ENCODE measurements around the gene IRGQ.

DNA sequence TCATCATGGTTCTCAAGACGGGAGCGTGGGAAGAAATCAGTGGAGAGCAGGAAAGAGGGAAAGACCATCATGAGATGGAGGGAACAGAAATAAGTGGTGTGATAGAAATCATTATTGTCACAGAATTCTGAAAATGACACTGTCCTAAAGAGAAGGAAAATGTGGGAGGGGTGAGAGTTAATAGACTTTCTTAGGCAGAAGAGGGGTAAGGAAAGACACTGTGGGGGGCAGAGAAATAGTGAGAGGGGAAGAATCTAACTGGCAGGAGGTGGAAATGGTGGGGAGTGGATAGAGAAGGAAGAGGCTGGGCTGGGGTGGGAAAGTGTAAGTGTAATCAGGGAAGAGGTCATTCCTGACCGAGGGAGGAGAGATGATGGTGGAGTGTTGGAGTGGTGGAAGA, 17.1 kb downstream of the IRGQ start:
- TF ChIP-seq, protein P1, sequence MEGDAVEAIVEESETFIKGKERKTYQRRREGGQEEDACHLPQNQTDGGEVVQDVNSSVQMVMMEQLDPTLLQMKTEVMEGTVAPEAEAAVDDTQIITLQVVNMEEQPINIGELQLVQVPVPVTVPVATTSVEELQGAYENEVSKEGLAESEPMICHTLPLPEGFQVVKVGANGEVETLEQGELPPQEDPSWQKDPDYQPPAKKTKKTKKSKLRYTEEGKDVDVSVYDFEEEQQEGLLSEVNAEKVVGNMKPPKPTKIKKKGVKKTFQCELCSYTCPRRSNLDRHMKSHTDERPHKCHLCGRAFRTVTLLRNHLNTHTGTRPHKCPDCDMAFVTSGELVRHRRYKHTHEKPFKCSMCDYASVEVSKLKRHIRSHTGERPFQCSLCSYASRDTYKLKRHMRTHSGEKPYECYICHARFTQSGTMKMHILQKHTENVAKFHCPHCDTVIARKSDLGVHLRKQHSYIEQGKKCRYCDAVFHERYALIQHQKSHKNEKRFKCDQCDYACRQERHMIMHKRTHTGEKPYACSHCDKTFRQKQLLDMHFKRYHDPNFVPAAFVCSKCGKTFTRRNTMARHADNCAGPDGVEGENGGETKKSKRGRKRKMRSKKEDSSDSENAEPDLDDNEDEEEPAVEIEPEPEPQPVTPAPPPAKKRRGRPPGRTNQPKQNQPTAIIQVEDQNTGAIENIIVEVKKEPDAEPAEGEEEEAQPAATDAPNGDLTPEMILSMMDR (IDR thresholded peaks at IDR 0.05; ENCODE audit: low read length), result no peak
- TF ChIP-seq EZH2 (IDR thresholded peaks at IDR 0.05; ENCODE audit: borderline replicate concordance, low read length), result no peak

All from OCI-LY1 (cell line).